Iris pigment epithelial cell (primary cell): ENCODE measurements around the gene GAGE1.
"Not testable (repeated sequence)": the region's sequence is repeated elsewhere in the genome, so short reads cannot be mapped to it uniquely, and the experiment has no call there.

ENCODE experiments used
- DNase-seq: peaks from one replicate; pipeline ENCODE4 v3.0.0-alpha.2; 2011; ENCODE audit warnings: low read depth

GAGE1 gene, protein sequence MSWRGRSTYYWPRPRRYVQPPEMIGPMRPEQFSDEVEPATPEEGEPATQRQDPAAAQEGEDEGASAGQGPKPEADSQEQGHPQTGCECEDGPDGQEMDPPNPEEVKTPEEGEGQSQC

DNA sequence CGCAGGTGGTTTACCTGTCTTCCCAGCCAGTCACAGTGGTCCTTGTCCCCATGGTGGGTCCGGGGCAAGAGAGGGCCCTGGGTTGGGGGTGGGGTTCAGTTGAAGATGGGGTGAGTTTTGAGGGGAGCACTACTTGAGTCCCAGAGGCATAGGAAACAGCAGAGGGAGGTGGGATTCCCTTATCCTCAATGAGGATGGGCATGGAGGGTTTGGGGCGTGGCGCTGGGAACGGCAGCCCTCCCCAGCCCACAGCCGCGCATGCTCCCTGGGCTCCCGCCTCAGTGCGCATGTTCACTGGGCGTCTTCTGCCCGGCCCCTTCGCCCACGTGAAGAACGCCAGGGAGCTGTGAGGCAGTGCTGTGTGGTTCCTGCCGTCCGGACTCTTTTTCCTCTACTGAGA is at the start of gene GAGE1:
Gene GAGE1 (plus strand): TSS at position 301 of the 400 bp plus-strand sequence. CDS start 1,155 bp downstream, outside the sequence.
- DNase-seq, result not testable (repeated sequence)

DNA sequence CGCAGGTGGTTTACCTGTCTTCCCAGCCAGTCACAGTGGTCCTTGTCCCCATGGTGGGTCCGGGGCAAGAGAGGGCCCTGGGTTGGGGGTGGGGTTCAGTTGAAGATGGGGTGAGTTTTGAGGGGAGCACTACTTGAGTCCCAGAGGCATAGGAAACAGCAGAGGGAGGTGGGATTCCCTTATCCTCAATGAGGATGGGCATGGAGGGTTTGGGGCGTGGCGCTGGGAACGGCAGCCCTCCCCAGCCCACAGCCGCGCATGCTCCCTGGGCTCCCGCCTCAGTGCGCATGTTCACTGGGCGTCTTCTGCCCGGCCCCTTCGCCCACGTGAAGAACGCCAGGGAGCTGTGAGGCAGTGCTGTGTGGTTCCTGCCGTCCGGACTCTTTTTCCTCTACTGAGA is 47.8 kb upstream of the GAGE1 start, which contains the start of gene GAGE12E:
Gene GAGE12E (plus strand): TSS at position 301 of the 400 bp plus-strand sequence. CDS start 1,155 bp downstream, outside the sequence.
- not testable (repeated sequence) for DNase-seq

DNA sequence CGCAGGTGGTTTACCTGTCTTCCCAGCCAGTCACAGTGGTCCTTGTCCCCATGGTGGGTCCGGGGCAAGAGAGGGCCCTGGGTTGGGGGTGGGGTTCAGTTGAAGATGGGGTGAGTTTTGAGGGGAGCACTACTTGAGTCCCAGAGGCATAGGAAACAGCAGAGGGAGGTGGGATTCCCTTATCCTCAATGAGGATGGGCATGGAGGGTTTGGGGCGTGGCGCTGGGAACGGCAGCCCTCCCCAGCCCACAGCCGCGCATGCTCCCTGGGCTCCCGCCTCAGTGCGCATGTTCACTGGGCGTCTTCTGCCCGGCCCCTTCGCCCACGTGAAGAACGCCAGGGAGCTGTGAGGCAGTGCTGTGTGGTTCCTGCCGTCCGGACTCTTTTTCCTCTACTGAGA is 38.3 kb upstream of the GAGE1 start, which contains the start of gene GAGE12F:
Gene GAGE12F (plus strand): TSS at position 301 of the 400 bp plus-strand sequence. CDS start 1,155 bp downstream, outside the sequence.
- not testable (repeated sequence) for DNase-seq

DNA sequence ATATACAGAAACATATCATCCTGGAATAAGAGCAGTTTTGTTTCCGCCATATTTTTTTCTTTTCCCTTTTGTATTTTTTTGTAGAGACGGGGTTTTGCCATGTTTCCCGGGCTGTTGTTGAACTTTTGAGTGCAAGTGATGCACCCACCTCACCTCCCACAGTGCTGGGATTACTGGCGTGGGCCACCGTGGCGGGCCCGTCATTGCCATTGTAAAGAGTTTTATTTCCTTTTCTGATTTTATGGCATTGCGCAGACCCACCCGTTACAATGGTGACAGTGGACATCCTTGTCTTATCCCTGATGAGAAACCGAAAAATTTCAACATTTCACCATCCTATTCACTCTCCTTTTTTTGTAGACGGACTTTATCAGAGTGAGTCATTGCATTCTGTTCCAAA is 30.1 kb upstream of the GAGE1 start:
- DNase-seq, result not testable (repeated sequence)

DNA sequence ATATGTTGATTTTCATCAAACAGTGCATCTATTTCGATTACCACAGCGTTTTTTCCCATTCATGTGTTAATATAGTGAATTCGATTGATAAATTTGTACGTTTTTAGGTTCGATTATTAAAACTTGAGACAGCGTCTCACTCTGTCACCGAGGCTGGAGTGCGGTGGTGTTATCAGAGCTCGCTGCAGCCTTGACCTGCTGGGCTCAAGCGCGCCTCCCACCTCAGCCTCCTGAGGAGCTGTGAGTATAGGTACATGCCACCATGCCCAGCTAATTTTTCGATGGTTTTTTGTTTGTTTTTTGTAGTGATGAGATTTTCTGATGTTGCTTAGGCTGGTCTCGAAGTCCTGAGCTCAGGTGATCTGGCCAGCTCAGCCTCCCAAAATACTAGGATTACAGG is 29.7 kb upstream of the GAGE1 start:
- DNase-seq, result not testable (repeated sequence)

DNA sequence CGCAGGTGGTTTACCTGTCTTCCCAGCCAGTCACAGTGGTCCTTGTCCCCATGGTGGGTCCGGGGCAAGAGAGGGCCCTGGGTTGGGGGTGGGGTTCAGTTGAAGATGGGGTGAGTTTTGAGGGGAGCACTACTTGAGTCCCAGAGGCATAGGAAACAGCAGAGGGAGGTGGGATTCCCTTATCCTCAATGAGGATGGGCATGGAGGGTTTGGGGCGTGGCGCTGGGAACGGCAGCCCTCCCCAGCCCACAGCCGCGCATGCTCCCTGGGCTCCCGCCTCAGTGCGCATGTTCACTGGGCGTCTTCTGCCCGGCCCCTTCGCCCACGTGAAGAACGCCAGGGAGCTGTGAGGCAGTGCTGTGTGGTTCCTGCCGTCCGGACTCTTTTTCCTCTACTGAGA is 28.7 kb upstream of the GAGE1 start, which contains the start of gene GAGE12G:
Gene GAGE12G (plus strand): TSS at position 301 of the 400 bp plus-strand sequence. CDS start 1,155 bp downstream, outside the sequence.
- DNase-seq, result not testable (repeated sequence)

DNA sequence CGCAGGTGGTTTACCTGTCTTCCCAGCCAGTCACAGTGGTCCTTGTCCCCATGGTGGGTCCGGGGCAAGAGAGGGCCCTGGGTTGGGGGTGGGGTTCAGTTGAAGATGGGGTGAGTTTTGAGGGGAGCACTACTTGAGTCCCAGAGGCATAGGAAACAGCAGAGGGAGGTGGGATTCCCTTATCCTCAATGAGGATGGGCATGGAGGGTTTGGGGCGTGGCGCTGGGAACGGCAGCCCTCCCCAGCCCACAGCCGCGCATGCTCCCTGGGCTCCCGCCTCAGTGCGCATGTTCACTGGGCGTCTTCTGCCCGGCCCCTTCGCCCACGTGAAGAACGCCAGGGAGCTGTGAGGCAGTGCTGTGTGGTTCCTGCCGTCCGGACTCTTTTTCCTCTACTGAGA is 19.2 kb upstream of the GAGE1 start, which contains the start of gene GAGE12H:
Gene GAGE12H (plus strand): TSS at position 301 of the 400 bp plus-strand sequence. CDS start 1,155 bp downstream, outside the sequence.
- DNase-seq, result not testable (repeated sequence)

DNA sequence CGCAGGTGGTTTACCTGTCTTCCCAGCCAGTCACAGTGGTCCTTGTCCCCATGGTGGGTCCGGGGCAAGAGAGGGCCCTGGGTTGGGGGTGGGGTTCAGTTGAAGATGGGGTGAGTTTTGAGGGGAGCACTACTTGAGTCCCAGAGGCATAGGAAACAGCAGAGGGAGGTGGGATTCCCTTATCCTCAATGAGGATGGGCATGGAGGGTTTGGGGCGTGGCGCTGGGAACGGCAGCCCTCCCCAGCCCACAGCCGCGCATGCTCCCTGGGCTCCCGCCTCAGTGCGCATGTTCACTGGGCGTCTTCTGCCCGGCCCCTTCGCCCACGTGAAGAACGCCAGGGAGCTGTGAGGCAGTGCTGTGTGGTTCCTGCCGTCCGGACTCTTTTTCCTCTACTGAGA is 9.6 kb upstream of the GAGE1 start, which contains the start of gene GAGE2A:
Gene GAGE2A (plus strand): TSS at position 301 of the 400 bp plus-strand sequence. CDS start 1,155 bp downstream, outside the sequence.
- not testable (repeated sequence) for DNase-seq

DNA sequence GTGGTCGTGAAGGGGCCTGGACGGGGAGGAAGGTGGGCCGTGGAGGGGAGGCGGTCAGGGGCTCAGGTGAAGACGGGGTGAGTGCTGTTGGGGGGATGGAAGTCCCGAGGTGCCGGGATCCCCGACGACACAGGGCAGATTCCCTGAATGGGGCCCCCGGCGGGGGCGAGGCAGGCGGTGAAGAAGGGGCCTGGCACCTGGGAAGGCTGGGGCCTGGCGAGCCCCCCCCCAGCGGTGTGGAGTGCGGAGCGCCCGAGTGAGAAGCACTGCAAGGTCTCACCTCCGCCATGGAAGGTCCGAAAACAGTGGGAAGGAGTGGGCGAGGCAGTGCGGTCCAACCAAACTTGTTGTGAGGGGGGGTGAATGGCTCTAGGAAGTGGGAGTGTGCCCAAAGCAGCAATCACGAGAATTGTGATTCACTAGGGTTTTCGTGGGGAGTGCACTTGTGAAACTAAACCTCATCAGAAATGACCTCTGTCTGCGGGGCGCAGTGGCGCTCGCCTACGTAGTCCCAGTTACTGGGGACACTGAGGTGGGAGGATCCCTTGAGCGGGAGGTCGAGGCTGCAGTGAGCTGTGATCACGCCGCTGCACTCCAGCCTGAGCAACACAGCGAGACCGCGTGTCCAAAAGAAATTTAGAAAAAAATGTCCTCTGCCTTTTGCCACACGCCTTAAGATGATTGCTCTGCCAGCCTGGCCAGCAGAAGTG is 8.9 kb upstream of the GAGE1 start:
- not testable (repeated sequence) for DNase-seq

DNA sequence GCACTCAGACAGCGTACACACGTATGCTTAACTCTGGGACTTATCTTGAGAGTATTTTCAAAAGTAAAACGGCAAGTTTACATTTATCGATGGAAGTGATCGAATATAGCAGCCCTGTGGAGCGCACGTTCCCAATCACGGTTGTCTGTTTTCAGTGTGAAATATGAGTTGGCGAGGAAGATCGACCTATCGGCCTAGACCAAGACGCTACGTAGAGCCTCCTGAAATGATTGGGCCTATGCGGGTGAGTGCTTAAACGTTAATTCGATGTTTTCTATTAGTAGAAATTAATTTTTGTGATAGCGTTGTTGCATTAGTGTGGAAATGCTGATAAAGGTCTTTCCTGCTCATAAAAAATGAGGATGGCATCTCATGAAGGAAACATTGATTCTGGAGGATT is 8.3 kb upstream of the GAGE1 start:
- not testable (repeated sequence) for DNase-seq

DNA sequence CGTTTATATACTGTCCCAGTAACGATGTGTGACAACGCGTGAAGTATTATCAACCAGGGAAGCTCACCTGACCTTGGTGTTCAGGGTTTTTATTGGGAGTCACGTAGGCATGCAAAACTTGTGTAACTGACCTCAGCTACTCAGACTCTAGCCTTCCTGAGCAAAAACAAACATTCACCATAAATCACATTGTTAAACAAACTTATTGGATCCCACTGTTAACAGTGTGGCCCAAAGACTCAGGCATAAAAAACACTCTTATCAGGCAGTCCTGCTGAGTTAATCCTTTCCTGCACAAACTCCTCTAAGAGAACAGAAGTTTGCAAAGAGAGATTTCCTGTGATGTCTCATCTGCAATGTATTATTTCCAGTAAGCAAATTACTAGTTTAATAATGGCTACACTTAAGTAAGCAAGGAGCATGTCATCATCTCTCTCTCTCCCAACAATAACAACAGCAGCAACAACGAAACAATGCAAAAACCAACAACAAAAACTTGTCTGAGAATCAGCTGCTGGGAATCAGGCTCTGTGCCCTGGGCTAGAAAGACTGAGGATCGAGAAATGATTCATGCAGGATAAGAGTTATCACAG is 12.0 kb downstream of the GAGE1 start:
- DNase-seq, result peak; percentile 9

DNA sequence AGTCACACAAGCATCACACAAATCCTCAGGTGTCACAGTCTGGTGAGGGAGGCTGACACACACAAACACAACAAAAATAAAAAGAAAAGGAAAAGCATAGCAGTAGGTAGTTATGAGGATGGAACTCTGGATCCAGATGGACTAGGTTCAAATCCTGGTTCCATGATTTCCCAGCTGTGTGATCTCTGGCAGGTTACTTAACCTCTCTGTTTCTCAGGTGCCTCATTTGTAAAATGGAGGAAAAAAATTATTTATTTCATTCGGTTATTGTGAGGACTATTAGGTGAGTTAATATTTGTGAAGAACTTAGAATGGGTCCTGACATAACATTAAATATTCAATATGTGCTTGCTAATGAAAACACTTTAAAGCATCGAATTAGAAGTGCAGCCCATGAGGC is 19.8 kb downstream of the GAGE1 start:
- DNase-seq, result no peak

DNA sequence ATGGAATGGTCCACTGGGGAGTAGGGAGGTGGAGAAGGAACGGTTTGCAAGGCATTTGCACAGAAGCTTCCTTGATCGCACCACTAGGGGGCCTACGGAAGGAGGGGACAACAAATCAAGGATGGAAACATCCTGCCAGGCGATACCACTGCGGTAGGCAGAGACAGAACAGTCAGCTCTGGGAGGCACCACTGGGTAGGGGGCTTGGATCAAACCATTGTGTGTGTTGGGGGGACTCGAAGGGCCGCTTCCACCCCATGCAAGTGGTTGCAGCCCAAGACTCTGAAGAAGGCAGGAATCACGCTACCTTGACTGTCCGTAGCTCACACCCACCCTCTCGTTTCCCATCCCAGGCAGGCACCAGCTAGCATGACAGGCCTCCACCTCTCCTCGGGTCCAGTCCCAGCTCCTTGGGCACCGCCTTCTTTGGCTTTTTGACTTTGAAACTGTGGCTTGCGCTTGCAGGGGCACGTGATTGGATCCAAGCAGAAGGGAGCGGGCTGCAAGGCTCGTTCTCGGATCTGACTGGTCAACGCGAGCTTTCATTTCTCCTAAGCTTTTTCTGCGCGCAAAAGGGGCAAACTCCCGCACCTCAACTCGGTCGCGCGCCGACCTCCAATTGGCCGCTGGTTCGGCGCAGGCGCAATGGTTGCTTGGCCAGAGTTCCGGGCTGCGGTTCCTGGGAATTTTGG is 28.4 kb downstream of the GAGE1 start:
- DNase-seq, result peak; percentile 11

DNA sequence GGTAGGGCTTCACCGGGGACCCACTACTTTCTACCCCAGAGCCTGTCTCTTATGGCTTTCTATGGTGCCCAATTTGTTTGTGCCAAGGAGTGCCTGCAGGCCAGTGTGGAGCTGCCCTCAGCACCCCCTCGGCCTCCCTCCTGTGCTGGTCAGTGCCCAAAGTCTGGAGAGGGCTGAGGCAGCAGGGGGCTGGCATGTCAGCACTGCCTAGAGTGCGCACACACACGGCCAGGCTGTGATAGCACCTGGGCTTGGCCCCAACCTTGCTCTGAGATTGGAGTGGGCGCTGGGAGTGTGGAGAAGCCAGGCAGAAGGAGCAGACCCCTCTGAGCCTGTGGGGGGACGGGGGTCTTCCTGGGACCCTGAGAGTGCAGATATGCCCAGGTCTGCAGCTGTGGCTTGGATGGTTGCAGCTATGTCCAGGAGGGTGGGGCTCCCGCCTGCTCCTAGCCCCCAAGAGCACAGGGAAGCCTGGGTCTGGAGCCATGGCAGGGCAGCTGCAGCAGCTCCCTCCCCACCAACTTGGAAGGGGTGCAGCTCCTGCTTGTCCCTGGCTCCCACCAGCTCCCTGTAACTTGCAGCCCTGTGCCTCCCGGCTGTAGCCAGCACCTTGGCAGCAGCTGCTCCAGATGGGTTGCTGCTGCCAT is 46.3 kb downstream of the GAGE1 start:
- no peak for DNase-seq

DNA sequence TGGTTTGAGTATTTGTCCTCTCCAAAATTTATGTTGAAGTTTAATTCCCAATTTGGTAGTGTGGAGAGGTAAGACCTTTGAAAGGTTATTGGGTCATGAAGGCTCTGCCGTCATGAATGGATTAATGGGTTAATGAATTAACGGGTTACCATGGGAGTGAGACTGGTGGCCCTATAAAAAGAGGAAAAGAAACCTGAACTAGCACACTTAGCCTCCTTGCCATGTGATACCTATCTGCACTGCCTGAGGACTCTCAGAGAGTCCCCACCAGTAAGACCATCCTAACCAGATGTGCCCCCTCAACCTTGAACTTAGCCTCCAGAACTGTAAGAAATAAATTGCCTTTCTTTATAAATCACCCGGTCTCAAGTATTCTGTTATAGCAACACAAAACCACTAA is 57.7 kb downstream of the GAGE1 start:
- no peak for DNase-seq
